NCI-H1105 treated with DMSO at 0.1 percent for 48 hours (cell line): ENCODE results near the gene ZNF407.

Experiments
- DNase-seq: peaks from one replicate; lab custom pipeline; 2025; lab: John Stamatoyannopoulos, UW

Gene ZNF407

DNA sequence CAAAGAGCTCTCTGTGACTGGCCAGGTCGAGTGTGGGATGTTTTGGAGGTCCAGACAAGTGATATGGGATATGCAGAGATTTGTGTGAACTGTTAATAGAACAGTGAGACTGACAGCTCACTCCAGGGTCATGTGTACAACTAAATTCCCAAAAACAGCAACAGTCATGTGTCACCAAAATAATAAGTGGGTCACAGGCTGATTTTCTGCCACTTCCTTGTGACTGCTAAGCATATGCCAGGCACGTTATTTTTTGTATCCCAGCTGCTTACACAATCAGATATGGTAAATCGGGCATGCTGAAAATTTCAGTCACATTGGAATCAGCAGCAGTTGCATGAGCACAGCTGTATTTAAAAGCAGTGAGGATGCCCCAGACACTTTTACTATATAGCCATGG lies 412.6 kb downstream of the ZNF407 start:
- no peak for DNase-seq

DNA sequence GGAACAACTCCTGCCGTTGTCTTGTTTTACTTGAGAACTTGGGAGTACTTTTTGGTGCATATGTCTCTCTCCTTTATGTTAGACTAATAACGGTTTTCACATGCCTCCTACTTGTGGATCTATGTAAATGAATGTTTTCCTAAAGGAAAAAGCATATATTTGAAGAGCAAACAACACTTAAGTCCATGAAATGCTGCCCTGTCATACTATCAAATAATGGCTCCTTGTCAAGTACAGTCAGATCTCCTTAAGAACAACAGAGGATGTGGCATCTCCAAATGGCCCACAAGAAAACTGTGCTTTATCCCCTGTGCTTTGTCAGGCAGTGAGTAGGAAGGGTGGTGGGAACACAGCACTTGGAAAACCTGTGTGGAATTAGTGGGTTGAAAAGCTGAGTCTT lies 413.0 kb downstream of the ZNF407 start:
- DNase-seq = no peak

DNA sequence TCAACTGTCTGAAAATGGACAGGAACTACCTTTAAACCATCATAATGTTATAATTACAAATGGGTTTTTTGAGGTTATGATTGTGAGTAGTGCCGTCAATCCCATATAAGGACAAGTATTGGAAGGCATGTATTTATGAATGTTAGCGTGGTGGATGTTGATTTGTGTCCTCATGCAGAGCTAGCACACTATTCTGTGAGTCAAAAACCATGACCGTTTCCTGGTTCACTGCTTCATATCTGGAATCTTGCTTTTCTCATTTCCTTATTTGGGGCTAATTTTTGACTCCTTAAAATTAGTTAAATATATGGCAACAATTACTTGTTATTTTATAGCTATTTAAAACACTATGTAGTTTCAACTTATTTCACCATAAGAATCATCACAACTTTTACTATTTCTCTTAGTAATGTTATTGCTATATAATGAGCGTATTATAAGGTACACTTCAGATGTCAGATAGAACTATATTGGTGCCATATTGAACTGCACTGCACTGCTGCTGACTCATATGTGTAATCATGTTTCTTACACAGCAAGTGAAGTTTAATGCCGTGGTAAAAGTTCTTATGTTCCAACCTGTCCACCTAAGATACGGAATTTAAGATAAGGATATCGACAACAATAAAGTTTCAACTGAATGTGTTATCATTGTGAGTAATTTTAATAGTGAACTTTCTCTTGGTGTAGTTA lies 418.5 kb downstream of the ZNF407 start:
- no peak for DNase-seq

DNA sequence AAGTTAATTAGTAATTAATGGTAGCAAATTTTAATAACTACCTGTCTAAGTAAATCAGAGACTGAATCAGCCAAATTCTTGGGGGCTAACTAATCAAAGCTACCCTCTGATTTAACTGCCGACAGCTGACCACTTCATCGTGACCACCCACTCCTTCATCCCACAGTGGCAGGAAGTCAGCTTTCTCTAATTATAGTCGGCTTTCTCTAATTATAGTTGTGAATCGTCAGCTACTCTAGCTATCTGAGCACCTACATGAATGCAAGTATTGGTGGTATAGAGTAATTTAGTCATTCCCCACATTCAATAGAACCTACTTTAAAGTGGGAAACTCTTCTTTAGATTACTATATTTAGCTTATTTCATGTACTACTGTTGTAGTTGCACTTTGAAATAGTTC lies 425.8 kb downstream of the ZNF407 start:
- no peak for DNase-seq

DNA sequence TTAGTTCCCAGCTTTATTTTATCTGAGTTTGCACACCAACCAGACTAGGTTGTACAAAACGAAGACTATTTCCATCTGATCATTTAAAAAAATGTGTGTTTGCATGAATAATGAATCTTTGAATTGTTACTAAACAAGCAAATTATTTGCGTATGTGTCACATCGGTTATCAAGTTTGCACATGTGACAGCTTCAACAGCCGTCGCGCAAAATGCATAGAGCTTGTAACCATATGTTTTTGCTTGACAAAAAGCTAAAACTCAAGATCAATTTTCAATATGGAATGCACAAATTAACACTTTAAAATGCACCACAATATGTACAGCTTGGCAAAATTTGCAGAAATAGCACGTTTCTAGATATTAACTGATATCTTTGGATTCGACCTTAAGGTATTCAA lies 427.2 kb downstream of the ZNF407 start:
- no peak for DNase-seq

DNA sequence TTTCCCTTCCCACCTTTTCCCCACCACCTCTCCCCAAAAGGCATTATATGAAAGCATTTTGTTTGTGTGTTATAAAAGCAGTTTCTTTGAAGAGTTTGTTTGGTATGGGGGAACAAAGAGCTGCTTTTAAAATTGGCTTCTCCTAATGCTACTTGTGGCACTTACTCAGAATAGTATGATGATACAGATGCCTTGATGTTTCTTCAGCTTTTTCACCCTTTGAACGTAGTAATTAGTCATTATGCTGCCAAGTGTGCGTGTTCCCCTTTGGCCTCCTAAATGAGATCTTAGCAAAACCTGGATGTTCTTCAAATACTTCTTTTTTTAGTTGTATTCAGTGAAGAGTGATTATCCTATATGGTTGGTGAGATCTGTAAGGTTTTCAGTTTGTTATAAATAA lies 427.9 kb downstream of the ZNF407 start:
- no peak for DNase-seq

DNA sequence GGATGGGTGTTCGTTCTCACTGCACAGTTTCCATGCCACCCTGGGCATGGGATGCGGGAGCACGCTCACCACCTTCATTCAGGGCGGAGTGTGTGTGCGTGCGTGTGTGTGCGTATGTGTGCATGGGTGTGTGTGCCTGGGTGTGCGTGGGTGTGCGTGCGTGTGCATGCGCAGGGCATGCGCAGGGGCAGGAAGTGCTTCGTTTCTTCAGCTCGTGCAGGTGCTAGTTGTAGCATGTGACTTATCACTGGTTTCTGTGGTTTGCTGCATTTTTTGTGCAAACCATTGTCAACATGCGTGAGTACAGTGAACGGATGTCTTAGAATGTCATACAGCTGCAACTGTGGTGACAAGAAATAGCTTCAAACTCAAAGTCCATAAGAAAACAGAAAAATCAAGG lies 431.8 kb downstream of the ZNF407 start:
- DNase-seq = no peak

DNA sequence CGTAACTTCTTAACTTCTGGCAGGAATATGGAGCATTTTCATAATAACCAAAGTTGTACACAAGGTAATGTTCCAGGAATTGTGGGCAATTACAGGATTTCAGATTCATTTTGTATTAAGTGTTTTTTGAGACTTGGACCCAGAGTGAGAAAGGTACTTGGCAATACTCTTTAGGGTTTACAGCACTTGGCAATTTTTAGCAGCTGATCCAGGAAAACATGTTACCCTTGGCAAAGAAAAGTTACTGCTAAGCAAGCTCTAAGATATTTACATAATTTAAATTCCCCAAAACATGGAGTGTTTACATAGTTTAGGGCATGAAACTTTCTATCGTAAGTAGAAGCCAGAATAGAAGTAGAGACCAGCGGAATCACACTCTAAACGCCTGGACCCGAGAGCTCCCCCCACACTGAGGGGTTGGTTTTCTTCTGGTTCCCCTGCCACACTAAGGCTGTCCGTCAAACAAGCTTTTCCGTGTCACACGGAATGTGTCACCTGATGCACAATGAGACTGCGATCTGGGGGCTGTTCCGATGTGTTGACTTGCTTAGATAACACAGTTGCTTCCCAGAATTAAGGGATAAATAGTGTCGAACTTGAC lies 434.1 kb downstream of the ZNF407 start:
- DNase-seq = peak; percentile 11

DNA sequence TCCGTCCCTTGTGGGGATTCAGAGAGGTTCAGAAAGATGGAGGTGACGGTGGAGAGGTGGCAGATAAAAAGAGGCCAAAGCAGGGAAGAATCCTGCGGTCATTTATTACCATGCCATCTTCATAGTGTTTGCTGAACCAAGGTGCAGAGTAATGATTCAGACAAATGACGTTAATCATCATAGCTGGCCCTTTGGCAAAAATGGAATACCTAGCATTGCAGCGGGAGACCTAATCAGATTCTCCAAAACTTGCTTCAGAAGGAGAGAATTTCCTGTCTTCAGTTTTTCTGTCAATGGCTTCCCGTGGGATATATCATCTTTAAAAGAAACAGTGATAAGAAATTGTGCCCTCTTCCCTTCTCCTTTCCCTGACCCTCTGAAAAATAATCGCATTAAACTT lies 435.8 kb downstream of the ZNF407 start:
- no peak for DNase-seq

DNA sequence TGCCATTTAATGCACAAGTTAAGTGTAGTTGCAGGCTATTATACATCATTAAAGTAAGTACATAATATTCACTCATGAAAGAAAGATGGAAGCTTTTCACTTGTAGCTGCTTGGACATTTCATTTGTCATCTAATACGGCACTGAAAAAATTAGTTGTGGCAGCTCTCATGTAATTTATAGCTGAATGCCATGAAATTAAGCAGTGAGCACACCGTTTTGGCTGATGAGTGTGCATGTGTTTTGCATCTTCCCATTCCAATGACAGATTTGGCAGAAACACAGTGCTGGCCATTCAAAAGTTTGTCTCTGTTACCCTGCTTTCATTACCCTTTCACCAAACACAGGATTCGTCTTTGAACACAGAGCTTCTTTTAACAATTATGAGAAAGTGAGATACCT lies 437.3 kb downstream of the ZNF407 start:
- DNase-seq = no peak

DNA sequence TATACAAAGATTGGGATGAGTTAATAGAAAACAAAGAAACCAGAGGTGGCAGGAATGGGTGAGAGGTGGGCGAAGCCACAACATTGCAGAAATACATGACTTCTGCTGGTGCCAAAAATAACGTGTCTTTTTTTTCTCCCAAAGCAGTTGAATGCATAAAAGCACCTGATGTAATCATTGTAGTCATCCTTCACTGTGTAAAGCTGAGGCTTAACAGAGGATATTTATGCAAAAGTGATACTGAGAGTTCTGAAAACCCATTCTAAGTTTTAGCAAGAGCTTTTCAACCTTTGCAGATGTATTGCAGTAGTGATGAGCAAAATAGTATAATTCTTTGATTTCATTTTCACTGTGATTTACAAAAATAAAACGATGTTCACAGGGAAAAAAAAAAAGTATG lies 438.3 kb downstream of the ZNF407 start:
- no peak for DNase-seq

DNA sequence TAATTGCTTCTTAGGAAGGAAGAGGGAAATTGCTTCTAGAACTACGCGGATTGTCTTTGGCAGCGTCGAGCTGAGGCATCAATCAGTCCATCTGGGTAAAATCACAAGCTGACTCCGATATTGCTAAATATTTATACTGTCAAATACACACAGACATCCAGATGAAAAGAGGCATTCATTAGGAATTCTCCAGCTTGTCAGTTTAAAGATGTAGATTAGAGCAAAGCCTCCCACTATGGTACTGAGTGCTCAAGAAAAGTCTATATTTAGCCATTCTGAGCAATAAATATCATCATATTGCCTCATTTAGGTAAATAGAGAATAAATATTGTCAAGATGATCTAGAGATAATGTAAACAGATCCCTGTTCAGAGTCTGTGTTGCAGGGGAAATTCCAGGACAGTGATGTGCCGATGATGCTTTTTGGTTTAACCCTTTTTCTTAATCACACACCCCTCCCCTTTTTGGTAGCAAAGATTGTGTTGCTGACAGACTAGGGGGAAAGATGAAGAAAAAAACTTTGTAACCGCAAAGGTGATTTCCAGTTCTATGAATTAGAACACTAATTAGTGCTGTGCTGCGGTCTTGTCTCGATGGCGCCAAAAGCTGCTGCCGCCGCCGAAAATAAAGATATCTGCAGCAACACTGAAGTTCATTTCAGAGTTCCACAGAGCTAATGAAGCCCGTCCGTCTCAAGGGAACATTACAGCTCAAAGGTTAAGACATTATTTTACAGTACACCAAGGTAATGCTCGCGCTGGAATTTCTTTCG lies 439.4 kb downstream of the ZNF407 start:
- no peak for DNase-seq

DNA sequence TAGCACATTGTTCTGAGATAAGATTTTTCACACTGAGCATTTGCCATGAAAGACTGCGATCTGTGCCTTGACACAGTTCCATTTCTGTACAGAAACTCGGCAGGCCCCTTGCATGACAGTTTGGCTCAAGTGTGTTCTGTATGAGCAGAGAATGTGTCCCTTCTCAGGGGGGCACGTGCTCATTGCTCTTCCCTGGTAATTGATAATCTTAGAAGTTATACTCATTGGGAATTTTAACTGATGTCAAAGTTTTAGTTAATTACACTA lies 440.0 kb downstream of the ZNF407 start:
- DNase-seq = no peak

DNA sequence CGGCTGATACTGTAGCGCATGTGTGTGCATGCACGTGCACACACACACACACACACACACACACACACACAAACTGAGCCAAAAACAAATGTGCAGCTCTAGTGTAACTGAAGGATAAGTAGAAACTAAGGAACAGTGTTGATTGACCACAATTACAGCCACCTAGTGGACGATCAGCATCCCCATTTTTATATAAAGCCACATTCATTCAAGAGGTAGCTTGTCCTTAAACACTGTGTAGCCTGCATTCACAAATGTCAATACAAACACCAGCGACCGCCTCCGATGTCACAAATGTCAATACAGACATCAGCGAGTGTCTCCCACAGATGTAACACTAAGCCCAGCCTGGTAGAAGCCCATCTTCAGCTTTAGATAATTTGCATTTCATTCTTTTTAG lies 443.9 kb downstream of the ZNF407 start:
- DNase-seq = no peak

DNA sequence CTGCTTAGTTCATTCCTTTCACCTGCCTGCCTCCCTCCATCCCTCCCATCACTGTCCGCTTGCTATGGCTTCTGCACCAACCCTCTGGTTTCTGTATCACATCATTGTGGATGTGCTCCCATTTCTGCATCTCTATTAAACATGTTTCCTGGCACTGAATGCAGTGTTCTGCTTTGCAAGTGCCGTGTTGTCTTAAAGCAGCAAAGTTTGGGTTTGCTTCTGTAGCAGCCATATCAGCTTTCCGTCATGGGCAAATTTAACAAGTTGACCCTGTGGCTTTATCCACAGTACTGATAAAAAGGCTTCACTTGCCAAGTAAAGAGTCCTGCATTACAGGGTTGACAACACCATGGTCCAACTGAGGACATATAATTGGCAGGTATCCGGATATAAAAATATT lies 445.8 kb downstream of the ZNF407 start:
- no peak for DNase-seq

DNA sequence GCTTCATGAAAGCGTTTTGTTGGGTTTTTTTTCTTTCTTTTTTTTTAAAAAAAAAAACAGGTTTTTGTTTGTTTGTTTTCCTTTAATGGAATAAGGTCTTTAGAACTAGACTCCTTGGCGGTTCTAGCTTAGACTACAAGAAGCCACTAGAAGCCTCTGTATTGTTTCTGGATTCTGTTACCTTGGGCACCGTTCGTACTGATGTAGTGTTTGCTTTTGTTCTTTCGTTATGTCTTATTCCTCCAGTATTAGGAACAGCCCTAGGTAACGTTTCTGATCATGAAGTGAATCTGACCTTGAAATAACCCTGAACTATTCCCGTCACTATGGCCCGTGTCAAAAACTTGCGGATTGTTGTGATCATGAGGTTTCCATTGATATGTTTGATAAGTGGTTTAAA lies 446.6 kb downstream of the ZNF407 start:
- DNase-seq = no peak

DNA sequence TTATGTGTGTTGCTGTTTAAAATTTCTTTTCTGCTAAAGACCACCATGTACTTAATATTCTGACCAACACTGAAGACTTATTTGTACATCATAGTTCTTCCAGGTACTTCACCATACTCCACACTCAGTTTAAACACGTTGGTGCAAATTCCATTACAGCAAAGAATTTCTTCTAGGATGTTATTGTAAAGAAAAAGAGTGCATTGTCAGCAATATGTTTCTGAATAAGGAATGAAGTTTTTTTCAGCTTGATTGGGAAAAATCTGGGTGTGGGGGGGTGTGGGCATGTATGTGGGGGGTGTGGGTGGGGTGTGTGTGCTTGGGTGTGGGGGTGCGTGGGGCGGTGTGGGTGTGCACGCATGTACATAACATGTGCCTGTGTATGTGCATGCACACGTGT lies 447.1 kb downstream of the ZNF407 start:
- DNase-seq = no peak

DNA sequence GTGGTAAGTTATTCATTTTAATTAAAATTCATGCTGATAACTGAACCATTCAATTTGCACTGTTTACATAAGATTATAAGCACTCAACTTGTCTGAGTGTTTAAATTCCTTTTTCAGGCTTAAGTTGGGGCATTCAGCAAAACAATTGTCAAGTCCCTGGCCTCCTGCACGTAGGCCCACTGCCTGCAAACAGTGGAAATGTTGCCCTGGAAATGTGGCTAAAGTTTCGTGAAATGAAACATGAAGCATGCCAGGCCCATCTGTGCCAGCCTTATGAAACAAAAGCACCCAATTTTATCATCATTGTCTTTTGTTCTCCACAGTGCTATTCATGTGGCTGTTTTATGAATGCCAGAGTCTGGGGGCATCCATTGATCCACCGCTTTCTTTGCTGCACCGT lies 447.6 kb downstream of the ZNF407 start:
- no peak for DNase-seq

DNA sequence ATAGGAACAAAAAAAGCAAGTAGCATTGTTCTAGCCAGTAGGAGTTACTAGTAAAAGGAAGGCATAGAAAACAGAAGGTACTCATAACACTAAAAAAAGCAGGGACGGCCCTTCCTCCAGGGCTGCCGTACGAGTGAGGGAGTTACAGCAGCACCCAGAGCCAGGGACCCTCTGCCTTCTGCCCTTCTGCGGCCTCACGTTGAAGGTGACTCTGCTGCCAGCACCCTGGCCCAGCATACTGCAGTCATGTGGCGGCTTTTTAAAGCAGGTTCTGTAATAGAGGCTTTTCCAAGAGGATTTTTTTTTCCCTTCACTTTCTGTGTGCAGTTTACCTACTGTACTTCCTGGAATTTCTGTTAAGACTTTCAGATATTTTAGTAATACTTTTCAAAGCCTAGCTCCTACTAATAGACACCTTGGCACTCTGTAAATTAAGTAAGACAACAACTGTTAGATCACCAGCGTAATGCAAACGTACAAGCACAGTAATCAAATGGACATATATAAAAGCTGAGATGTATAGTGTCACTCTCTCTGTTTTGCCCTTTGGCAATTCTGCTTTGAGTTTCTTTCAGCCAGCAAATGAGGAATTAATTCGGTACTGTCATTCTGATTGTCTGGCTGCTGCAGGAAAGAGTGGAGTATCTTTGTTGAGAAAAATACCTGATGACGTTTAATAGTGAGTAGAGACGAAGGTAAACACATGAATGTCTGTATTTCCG lies 449.7 kb downstream of the ZNF407 start:
- DNase-seq = no peak

DNA sequence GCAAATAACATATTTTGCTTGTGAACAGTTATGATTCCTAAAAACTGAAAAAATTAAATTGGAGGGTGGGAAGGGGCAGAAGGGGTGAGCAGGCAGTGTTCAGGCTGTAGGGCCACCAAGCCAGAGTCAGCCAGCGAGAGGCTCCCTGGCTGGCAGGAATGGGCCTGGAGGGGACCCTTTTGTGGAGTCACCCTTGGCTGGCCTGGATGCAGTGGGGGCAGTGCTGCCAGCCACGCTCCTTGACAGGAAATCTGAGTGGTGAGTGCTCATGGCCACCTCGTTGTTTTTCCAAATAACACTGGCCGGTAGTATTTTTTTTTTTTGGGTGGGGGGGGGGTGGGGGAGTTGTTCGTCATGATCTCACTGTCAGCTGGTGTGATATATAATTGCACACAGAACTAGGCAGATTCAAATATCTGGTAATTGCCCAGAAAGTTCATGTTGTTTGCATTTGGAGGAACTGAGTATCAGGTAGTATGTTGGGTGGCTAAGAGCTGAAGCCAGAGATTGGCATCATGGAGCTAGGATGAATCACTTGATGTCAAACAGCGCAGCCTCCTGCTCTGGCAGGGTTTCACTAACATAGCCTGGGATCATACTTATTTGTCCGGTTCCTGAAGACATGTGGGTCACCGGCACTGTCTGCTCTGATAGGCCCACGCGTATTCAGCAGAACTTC lies 451.2 kb downstream of the ZNF407 start:
- no peak for DNase-seq

DNA sequence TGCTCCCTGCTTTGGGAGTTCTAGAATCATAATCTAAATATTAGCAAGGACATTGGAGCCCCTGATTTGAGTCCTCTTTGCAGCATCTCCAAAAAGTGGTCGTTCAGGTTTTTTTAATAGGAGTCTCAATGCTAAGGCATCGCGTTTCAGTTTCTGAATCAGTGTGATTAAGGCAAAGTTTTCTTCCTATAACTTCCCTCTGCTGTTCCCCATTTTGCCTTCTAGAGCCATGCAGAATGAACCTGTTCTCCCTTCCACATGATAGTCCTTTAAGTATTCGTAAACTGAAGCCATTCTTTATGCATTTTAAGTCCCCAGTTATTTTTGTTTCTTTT lies 451.8 kb downstream of the ZNF407 start:
- DNase-seq = no peak

DNA sequence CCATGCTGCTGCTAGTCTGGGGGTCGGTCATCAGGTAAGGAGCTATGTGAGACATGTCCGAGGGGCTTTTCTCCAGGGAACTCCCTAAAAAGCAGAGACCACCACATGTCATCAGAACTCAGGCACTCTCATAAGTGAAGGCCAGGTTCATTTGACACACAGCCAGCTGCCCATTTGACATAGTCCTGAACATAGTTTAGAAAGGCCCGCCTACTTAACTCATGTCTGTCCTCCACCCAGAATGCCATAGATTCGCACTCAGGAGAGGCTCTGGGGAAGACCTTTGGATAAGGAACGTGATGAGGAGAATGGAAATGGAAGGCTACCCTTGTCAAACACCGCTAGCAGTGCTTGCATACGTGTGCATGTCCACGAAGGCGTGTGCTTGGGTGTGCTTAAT lies 454.1 kb downstream of the ZNF407 start:
- DNase-seq = no peak

DNA sequence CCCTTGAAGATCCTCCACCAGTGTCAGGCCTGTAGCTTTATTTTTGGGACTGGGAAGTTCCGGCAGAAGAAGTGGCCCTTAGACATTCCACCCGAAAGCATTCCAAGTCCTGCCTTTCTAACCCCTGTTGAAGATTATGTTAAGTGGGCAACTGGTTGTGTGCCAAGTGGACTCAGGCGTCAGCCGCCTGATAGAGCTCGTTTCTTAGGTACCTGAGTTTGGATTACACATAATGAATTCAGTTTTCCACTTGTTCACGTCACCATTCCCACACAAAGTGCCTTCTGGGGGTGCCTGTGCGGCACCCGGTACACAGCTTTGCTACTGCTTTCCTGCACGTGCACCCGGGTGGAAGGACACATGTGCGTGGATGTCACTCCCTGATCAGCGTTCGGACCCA lies 454.8 kb downstream of the ZNF407 start:
- DNase-seq = no peak
